SK-MEL-5 (cell line): ENCODE measurements around the gene ANXA4. TPM values are rescaled to one million over a fixed set of nuclear protein-coding genes. Genes with fewer than 3 reads are reported as not detected.
"Not testable (repeated sequence)": the region's sequence is repeated elsewhere in the genome, so short reads cannot be mapped to it uniquely, and the experiment has no call there.

Experiments used
- DNase-seq: peaks from one replicate; pipeline ENCODE4 v3.0.0-alpha.2; 2016; ENCODE audit warnings: low read depth, low spot score
- in situ Hi-C: cut with HindIII; loops from 2 replicates; pipeline ENCODE4 v1.10.0; 2016; ENCODE audit warnings: low sequenced_read_pairs, high pct_unique_total_duplicates, low pct_unique_long_range_greater_than_20kb
- total RNA-seq: library from RNA; depleted of rRNA; stranded (reverse); fragments of >200 nt; shearing (Covaris generic); gene quantifications from 2 replicates; pipeline ENCODE4 v1.2.3, GENCODE V29; 2014

Gene ANXA4
- total RNA-seq, 1 experiment from 2014 or later = 24.6 TPM

GRCh38 chr2:69768789-69769188 lies 26.9 kb downstream of the ANXA4 start:
- in situ Hi-C loops = no loop called here
- DNase-seq = no peak

DNA sequence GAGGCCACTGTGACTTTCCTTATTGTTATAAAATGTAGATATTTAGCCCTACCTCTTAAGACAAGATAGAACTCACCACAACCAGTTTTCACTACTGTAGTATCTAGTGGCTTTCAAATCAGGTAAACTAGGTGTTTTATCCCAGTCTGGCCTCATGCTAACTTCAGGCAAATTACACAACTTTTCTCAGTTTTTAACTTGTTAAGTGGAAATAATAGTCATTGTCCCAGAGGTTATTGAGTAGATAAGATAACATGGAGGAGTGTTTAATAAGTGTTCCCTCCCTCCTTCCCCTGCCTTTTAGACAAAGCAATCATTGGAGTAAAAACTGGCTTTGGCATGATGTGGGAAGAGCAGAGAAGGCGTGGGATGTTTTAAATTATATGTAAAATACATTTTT lies 27.3 kb downstream of the ANXA4 start:
- no peak for DNase-seq
- in situ Hi-C loops = no loop called here

- DNase-seq = peak; percentile 77
- in situ Hi-C loops = no loop called here
Measured at GRCh38 chr2:69770193-69770702, 28.3 kb downstream of the ANXA4 start.

GRCh38 chr2:69770747-69771146 lies 28.8 kb downstream of the ANXA4 start:
- in situ Hi-C loops = no loop called here
- DNase-seq = no peak

DNA sequence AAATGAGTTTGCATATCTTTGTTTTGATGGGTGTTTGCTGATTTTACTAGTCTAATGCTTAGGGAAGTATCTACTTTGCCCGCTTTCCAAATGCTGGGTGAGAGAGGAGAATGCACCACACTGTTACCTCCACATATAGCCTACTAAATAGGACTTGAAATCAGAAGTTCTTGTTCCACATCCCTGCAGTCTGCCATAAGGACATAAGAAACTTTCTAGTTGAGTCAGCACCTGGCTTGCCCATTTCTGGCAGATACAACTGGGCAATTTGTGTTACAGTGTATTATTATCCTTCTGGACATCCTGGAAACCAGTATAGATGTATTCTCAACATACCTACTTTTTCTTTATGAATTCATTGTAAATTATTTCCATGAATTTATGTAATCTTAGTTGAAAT lies 29.5 kb downstream of the ANXA4 start:
- no peak for DNase-seq
- in situ Hi-C loops = no loop called here

DNA sequence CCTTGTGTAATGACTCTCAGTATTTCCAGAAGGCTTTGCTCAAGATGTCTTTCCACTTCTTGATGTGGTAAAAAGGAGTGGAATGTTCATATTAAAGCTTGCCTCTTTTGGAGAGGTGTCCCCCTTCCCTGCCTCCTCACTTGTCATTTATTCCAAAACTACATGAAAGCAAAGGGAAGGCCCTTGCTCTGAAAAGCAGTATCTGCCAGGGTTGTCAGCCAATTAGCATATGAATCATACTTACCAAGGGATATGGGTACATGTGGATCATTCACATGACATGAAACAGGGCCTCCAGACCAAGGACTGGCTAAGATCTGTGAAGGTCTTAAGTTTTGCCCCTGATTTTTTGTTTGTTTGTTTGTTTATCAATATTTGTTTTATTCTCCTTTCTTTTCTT lies 31.3 kb downstream of the ANXA4 start:
- DNase-seq = peak; percentile 52

DNA sequence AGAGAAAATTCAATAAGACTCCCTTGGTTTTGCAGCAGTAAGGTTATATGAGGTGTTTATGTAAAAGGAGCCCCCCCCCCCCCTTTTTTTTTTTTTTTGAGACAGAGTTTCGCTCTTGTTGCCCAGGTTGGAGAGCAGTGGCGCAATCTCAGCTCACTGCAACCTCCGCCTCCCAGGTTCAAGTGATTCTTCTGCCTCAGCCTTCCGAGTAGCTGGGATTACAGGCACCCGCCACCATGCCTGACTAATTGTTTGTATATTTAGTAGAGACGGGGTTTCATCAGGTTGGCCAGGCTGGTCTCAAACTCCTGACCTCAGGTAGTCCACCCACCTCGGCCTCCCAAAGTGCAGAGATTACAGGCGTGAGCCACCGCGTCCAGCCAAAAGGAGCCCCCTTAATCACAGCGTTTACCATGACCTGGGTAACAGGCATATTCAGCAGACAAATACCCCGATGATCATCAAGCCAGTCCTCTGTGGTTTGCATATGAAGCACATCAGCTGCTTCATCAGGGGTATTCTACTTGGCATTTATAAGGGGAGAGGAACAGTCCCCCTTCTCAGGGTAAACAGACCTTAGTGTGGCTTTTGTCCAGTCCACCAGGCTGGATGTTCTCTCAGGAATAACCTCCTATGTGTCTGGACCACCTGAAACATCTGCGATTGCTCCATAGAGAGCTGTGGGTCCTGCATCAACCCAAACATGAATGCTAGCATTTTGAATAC lies 32.5 kb downstream of the ANXA4 start:
- in situ Hi-C loops, DNase-seq: not testable (repeated sequence)

More for the DNA sequence above, 31.3 kb downstream of the ANXA4 start:
- in situ Hi-C loops = no loop called here

GRCh38 chr2:69774984-69775982 lies 33.3 kb downstream of the ANXA4 start:
- no peak for DNase-seq
- in situ Hi-C loops = no loop called here

- in situ Hi-C loops = no loop called here
Measured at GRCh38 chr2:69776886-69777785, 35.2 kb downstream of the ANXA4 start.

DNA sequence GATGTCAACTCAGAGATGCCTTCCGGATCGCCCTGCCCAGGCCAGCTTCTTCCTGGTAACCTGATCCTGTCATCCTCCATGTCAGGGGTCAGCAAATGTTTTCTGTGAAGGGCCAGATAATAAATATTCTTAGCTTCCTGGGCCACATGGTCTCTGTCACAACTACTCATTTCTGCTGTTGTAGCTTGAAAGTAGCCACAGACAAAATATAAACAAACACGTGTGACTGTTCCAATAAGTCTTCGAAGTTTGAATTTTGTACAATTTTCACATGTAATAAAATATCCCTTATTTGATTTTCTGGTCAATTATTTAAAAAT lies 35.8 kb downstream of the ANXA4 start:
- no peak for DNase-seq
- in situ Hi-C loops = no loop called here

More at GRCh38 chr2:69776886-69777785, 35.2 kb downstream of the ANXA4 start:
- no peak for DNase-seq

DNA sequence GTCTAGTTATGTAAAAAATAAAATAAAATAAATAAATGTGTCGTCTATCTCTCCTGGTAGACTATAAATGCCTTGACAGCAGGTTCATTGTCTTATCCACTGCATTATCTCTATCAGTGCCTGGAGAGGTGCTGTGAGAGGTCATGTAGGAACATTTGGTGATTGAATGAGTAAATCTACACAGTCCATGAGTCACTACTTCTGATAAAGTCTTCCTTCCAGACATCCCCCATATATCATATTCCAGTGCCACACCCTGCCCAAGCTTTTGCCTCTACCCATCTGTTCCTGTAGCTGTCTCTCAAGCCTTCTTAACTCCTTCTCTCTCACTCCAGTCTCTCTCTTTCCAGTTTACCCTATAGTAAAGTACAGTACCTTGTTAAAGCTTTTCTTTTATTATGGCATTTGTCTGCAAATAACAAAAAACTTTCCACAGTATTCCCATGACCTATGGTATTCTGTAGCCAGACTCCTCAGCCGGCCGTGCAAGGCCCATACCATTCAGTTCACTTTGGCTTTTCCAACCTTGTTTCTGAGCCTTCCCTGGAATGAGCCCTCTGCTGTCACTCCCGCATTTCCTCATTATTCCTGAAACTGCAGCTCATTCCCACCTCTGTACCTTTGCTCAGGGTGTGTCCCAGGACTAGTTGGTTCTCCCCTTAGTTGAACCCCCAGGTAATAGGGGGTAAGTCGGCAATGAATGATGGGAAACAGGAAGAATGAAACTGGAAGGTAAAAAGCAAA lies 37.5 kb downstream of the ANXA4 start:
- in situ Hi-C loops = no loop called here
- DNase-seq = no peak

- in situ Hi-C loops = no loop called here
- DNase-seq = no peak
Measured at GRCh38 chr2:69780921-69781320, 39.0 kb downstream of the ANXA4 start.

DNA sequence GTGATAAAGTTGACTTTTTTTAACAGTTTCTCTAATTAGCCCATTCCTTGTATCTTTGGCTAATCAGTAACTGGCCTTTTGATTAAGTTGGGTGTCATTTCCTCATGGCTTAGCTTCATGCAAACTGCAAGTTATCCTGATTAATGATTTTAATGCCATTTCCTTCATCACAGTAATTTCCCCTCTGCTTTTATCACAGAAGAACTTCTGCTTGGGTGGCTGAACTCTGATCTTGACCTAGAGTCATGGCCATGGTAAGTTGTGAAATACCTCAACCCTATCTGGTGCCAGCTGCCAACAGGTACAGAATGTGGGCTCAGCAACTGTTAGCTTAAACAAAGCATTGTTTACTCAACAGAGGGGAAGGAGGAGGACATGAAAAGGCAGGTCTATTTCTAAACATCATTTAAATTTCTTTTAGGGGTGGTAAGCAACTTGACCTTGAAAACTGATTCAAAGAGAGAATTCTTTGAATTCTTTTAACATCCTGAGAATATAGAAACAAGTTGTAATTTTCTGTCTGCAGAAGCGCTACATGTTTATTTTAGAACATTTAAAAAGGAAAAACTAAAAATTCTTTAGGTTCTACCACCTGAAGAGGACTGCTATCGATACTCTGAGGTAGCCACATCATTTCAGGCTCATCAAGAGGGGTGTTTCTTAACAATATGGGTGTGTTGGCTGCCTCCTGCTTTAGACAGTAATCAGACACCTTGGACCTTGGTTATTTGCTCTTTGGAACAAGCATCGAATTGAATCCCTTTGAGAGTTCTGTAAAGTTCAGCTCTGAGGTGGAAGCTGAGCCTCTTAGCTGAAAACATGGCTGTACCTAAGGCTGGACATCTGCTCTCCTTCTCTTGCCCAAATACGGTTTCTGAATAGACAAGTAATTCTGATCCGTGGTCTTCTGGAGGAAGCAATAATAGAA lies 39.7 kb downstream of the ANXA4 start:
- in situ Hi-C loops = no loop called here

DNA sequence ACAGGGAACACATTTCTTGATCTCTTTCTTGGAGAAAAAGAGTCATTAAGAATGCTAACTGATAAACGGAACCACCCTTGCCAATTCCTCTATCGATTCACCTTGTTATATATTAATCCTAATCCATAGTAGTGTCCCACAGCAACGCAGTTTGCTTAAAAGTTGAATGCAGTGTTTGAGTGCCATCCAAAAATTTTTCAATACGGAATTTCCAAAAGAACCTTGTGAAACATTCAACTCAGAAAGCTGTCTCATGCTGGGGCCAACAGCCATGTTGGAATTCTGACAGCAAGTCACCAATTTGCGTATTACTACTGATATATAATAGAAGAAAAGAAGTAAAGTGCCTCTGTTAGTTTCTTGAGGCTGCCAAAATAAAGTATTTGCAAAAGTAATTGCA lies 42.3 kb downstream of the ANXA4 start:
- DNase-seq = no peak
- in situ Hi-C loops = no loop called here

More for the DNA sequence above, 39.7 kb downstream of the ANXA4 start:
- DNase-seq = no peak

DNA sequence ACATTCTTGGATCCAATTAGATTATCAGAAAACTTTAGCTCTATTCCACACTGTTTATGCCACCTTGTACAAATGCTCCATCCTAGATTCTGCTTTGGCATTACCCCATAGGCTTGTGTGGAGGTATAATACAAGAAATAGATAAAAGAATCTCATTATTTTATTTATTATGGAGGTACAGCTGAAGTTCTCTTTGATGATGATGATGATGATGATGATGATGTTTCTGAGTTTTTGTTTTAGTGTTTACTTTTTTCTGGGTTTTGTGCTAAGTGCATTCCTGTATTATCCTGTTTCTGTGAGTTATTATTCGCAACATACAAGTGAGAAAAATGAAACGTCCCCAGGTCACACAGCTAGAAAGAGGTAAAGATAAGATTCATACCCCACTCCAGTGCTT lies 43.4 kb downstream of the ANXA4 start:
- DNase-seq = no peak
- in situ Hi-C loops = no loop called here

DNA sequence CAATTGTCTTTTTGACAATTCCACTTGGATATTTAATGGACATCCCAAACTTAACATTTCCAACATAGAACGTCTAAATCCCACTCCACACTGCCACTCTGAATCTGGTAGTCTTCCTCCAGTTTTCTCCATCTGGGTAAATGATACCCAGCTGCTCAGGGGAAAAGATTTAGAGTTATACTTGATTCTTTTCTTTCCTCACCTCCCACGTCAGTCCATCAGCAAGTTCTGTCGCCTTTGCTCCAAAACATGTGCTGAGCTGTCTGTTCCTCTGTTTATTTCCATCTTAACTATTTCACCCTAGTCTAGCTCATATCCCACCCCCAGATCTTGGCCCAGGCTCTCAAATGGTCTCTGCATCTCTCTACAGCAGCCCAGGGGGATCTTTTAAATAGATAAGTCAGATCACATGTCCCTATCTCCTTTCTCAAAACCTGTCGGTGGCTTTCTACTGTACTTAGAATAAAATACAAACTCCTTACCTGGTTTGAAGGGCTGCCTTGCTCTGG lies 44.2 kb downstream of the ANXA4 start:
- in situ Hi-C loops = no loop called here
- DNase-seq = no peak
